Tongue (tissue), 2 donors: ENCODE measurements around the gene SPSB2. TPM values are rescaled to one million over a fixed set of nuclear protein-coding genes. Genes with fewer than 3 reads are reported as not detected.
A peak's percentile ranks its signal among the peaks of the same experiment; 100 is the strongest.

Source experiments
- DNase-seq: peaks from one replicate; pipeline ENCODE4 v3.0.0-alpha.2; 2015
- total RNA-seq: library from RNA; depleted of rRNA; stranded (reverse); fragments of >200 nt; gene quantifications from one replicate; pipeline ENCODE4 v1.2.3, GENCODE V29; 2014

Gene SPSB2
- total RNA-seq, 1 donor from 2014 or later = 3.8 TPM

- DNase-seq = peak; percentile 99
These were observed 21.8 kb downstream of the SPSB2 start, which contains the start of gene CDCA3 for GRCh38 chr12:6851153-6851920. TSS of gene CDCA3 (minus strand) at chr12:6851286. CDS start at chr12:6850952, 334 bp downstream.

DNA sequence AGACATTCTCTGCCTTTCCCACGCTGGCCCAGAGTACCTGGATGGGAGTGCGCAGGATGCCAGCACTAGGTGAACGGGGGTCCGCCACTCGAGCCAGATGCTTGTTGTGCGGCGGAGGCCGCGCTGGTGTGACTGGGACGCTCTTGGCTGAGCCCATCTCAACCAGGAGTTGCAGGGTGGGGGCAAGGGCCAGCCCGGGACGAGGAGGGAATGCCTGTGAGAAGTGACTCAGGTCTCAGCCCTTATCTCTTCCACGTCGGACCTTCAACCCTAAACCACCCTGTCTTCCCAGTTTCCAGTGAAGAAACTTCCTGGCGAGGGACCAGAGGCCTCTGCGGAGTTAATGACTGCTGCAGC is 22.3 kb downstream of the SPSB2 start:
- DNase-seq = no peak

GRCh38 chr12:6849976-6850560 is 23.0 kb downstream of the SPSB2 start:
- no peak for DNase-seq

DNA sequence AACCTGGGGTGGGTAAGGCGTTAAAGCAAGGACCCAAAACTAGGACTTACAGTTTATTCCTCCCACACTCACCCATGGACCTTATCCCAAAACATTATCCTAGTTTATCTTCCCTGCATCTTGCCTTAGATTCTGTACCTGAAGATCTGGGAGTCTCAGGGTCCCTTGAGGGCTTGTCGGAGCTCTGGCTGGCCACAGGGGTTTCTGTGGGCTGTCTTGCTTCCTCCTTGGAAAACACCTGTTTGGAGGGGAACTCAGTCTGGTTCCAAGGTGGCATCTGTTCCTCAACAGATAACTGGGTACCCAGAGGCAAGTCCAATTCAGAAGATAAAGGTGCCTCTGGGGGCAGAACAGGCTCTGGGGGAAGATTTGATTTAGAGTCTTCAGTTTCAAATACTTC is 23.7 kb downstream of the SPSB2 start:
- DNase-seq = no peak

GRCh38 chr12:6847676-6848075 is 25.4 kb downstream of the SPSB2 start:
- no peak for DNase-seq

DNA sequence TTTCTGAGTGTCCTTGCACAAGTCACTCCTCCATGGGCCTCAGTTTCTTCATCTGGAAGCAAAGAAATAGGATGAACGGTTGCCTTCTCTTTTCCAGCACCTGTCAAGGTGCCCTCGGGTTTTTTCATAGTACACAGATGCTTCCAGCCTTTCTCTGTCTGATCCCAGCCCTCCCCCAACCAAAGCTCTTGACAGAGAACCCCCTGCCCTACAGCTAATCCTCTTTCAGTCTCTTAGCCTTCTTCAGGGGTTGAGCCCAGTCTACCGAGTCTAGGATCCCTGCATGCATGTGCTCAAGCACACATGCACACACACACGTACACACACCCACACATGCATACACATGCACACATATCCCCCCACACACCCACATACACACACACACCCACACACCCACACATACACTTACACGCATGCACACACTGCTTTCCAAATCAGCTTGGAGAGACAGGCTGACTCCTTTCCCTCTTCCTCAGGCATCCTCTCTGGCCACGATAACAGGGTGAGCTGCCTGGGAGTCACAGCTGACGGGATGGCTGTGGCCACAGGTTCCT is 26.7 kb downstream of the SPSB2 start:
- no peak for DNase-seq

GRCh38 chr12:6845395-6845794 is 27.7 kb downstream of the SPSB2 start:
- no peak for DNase-seq

GRCh38 chr12:6843118-6843902 is 29.8 kb downstream of the SPSB2 start:
- DNase-seq = no peak

DNA sequence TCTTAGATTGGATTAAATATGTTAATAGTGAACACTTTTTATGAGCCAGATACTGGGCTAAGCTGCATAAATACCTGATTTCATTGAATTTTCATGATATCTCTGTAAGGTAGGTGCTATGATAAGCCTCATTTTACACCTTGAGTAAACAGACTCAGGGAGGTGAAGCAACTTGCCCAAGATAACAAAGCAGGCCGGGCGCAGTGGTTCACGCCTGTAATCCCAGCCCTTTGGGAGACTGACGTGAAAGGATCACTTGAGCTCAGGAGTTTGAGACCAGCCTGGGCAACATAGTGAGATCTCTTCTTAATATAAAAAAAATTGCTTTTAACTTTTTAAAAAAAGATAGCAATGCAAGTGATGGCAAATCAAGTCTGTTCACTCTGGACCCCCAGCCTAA is 31.0 kb downstream of the SPSB2 start:
- DNase-seq = no peak

GRCh38 chr12:6840761-6841515 is 32.2 kb downstream of the SPSB2 start, which contains the start of gene GNB3:
TSS of gene GNB3 (plus strand) at chr12:6840925. CDS start at chr12:6841288, 363 bp downstream.
- DNase-seq = peak; percentile 66

DNA sequence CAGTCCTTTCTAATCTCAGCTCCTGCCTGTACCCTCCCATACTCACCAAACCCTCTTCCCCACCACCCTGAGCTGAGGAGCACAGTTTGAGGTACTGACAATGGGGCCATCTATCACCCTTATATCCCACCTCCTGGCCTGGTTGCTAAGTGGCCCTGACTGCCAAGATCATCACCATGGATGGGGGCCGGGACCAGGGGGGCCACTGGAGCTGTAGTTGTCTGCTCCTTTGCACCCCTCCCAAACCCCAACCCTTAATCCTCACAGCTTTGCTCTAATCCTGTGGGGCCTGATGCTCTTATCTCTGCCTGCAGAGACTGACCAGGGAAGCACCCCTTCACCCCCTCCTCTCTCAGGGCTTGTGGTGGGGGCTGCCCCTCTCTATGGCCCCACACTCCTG is 32.8 kb downstream of the SPSB2 start:
- DNase-seq = peak; percentile 51

GRCh38 chr12:6839482-6840201 is 33.5 kb downstream of the SPSB2 start:
- DNase-seq = peak; percentile 91

GRCh38 chr12:6838854-6839253 is 34.2 kb downstream of the SPSB2 start:
- no peak for DNase-seq

DNA sequence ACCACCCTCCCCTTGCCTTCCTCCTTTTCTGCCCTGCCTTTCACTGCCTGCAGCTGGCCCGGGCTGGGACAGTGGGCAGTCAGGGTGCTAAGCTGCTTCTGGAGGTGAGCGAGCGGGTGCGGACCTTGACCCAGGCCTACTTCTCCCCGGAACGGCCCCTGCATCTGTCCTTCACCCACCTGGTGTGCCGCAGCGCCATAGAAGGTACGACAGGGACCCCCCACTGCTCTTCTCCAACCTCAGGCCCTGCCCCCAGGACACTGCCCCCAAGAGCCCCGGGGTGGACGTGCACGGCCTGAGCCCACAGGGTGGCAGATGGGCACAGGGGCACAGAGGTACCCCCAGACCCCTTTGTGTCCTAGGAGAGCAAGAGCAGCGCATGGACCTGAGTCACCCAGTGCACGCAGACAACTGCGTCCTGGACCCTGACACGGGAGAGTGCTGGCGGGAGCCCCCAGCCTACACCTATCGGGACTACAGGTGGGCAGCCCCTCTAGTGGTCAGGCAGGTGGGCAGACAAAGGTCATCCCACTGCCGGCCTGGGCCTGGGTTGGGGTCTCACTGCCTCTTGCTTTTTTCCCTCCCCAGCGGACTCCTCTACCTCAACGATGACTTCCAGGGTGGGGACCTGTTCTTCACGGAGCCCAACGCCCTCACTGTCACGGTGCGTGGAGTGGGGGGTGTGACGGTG is 35.6 kb downstream of the SPSB2 start:
- DNase-seq = no peak

DNA sequence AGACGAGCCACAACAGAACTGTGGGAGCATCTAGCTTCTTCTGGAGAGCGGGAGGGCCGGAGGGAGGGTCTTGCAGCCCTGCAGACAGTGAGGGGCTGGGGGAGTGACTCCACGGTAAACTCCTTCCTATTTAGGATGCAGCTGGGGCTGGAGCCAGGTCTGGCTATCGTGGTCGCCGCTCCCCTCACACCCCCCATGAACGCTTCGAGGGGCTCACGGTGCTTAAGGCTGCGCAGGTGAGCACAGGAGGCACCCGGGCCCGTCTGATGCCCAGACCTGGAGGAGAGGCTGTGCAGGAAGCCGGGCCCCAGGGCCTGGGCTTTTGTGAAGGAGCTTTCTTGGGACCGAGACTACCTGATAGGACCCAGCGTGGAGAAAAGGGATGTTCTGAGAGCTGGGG is 36.3 kb downstream of the SPSB2 start:
- no peak for DNase-seq

DNA sequence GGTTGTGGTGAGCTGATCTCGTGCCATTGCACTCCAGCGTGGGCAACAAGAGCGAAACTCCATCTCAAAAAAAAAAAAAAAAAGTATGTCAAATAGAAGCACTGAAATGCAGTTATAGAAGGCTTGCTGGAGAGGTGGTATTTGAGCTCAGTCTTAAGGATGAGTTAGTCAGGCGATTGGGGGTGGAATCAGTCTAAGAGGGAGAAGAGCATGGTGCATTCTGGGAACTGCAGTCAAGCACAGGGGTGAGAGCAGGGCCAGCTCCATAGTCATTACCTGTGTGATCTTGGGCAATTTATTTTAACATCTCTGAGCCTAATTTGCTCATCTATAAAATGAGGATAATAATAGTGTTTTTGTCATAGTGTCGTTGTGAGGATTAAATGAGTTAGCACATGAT is 38.2 kb downstream of the SPSB2 start:
- DNase-seq = no peak

DNA sequence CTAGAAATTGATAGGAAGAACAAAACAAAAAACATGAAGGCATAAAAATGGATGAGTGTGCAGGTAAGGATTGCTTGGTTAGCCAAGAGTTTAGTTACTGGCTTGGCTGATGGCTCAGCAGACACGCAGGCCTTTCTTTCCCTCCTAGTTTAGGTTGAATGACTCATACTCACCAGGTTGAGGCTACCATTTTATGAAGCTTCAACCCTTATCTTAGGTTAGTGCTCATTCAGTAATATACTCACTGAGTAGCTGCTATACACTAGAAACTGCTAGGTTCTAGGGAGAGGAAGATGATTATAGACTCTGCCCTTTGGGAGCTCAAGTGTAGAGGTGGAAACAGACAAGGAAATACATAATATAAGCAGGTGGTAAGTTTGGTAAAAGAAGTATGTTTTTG is 38.8 kb downstream of the SPSB2 start:
- DNase-seq = no peak

- DNase-seq = no peak
These were observed 39.8 kb downstream of the SPSB2 start for GRCh38 chr12:6833189-6833890.

GRCh38 chr12:6832125-6832524 is 41.0 kb downstream of the SPSB2 start:
- DNase-seq = no peak

GRCh38 chr12:6831450-6831995 is 41.6 kb downstream of the SPSB2 start:
- no peak for DNase-seq
